Endometrial microvascular endothelial cells (primary cell): ENCODE measurements around the gene ISG20L2. TPM values are rescaled to one million over a fixed set of nuclear protein-coding genes. Genes with fewer than 3 reads are reported as not detected.

Experiments used
- in situ Hi-C: cut with HindIII; loops from 2 replicates; pipeline ENCODE4 v1.10.0; 2017; ENCODE audit warnings: low sequenced_read_pairs, low pct_unique_long_range_greater_than_20kb; ENCODE audit errors: inconsistent ontology term
- total RNA-seq: library from RNA; depleted of rRNA; stranded (reverse); fragments of >200 nt; gene quantifications from one replicate; pipeline ENCODE4 v1.2.3, GENCODE V29; 2015; ENCODE audit errors: inconsistent ontology term

ISG20L2 gene
- total RNA-seq, 1 donor from 2014 or later, result 21.4 TPM

GRCh38 chr1:156756355-156756754 is 27.8 kb upstream of the ISG20L2 start:
- in situ Hi-C loops, result no loop called here

GRCh38 chr1:156755527-156755950 is 27.0 kb upstream of the ISG20L2 start:
- in situ Hi-C loops, result no loop called here

DNA sequence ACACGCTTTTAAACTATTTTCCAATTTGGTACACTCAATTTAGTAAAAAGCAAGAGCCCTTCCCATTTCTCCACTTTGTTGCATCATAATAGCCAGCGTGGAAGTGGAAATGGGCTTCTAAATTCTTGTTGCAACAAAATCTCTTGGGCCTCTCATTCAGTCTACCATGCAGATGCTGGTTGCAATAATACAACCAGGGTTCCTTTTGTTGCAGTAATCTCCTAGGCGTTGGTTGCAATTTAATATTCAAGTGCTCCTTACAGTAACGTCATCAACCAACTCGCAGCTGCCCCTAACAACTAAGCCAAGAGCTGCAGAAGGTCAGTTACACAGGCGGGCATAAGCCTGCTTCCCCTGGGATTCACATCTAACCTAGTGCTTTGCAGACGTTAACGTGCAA is 25.7 kb upstream of the ISG20L2 start:
- in situ Hi-C loops, result no loop called here

DNA sequence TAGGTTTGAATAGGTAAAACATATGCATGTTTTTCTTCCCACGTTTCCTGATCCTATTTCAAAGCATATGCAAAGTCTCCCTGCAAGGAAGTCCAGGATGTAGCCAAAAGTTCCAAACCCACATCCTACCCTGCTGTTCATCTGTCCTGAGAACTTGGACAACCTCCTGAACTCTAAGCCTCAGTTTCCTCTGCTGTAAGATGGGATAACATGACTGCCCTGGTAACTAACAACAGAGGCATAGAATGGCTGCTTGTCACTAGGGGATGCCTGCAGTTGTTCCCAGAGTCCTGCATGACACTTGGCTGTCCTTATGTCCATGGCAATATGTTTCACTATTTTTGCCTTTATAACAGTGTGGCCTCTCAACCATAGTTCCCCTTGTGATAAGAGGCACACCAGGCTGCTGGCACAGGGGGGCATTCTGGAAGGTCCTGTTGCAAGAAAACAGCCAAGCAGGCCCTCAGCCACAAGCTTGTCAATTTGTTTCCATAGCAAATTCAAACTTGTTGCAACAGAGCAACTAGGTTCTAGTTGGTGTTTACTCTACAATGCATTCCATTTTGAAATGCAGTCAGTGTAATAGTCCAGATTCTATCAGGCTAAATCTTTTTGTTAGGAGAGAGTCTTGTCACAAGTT is 24.4 kb upstream of the ISG20L2 start:
- in situ Hi-C loops, result no loop called here

DNA sequence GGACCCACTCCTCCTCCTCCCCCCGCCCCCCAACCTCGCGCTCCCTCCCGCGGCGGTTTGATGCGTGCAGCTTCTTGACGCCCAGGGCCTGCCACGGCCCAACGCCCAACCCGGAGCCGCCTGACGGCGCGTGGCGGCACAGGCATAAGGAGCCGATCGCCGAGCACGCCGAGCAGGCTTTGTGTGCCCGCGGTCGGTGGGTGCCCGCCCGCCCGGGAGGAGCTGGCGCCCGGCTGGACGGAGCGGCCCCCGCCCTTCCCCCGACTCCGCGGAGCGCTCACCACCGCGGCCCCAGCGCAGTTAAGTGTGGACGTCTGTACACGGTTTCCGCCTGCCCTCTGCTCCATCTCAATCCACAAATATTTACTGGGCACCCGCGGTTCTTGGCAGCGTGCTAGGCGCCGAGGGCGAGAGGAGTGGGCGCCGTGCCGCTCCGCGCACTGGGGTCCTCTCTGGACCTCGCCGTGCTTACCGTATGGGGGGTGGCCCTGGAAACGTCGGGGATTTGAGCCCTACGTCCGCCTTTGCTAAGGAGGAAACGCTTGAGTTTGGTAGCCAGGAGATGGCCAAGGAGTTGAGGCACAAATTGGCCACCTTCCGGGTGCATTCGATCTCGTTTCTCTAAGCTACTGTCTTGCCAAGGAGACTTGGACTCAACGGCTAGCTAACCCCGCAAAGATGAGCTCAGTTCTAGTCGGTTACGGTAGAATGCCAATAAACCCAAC is 23.4 kb upstream of the ISG20L2 start:
- in situ Hi-C loops, result no loop called here

GRCh38 chr1:156751451-156751756 is 22.8 kb upstream of the ISG20L2 start, which contains the start of gene HDGF:
Gene HDGF, minus strand, starts transcription at chr1:156751675. Its CDS starts 246 bp downstream, at chr1:156751429.
- in situ Hi-C loops, result no loop called here

- in situ Hi-C loops, result no loop called here
Measured at GRCh38 chr1:156750711-156751450, 22.3 kb upstream of the ISG20L2 start.

GRCh38 chr1:156750191-156750672 is 21.7 kb upstream of the ISG20L2 start:
- in situ Hi-C loops, result no loop called here

GRCh38 chr1:156749419-156750118 is 21.0 kb upstream of the ISG20L2 start:
- in situ Hi-C loops, result no loop called here

DNA sequence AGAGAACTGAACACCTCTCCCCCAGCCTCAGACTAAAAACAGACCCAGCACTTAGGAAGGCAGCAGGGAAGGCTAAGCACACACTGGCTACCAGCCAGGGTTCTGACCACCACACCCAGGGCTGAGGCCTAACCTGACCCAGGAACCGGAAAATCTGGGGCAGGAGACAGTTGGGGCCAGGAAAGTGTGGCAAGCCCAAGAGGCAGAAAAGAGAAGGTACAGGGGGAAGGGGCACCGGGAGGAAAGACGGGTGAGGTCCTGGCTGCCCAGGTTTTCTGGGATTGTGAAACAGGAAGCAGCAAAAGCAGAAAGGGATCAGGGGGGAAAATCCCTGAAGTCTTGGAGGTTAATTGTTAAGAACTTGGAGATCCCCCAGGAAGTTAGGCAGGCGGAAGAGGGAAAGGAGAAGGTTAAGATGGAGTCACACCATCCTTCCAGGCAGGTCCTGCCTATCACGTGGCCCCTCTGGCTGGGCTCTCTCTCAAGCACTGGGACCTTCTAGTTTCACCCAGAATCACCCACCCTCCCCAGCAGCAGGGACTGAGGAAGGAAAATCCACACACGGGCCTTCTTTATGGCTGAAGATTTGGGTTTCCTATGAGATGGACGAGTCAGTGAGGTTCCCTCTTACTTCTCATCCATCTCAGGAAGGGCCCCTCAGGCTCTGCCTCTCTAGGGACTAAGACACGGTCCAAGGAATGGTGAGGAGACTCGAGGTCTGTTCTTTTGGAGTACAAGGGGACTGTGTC is 20.3 kb upstream of the ISG20L2 start:
- in situ Hi-C loops, result no loop called here

DNA sequence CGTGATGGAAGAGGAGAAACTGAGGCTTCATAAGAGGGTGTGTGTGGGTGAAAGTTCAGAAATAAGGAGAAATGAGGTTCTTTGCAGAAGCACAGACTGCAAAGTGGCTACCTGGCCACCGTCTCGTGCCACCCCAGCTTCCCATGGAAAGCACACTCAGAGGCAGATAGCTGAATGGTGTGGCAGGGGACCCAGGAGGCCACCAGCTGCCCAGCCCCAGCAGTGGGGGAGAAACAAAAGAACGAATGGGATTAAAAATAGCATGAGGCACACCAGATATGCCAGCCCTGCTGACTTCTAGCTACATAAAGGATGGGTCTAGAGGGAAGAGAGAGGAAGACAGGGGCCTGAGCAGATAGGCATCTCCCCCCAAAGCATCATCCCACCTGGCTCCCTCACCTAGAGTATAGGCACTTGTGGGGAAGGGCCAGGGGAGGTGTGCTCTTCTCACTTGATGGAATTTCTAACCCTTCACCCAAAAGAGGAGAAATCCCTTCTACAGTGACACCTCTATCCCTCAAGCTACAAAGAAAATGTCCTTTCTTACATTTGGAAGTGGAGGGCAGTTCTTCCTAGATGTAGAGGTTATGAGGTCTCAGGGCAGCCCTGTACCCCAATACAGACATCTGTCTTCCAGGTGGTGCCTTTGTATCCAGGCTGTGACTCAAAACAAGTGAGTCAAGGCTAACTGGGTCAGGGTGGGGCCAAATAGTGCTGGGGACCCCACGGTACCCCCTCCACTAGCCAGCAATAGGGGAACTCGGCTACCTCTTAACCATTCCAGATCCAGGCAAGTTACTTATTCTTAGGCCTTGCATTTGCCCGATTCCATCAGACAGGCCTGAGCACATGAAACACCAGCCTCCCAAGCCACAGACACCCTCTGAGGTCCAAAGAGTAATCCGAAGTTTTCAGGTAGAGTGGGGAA is 19.4 kb upstream of the ISG20L2 start:
- in situ Hi-C loops, result no loop called here

- in situ Hi-C loops, result no loop called here
Measured at GRCh38 chr1:156746728-156747631, 18.4 kb upstream of the ISG20L2 start.

DNA sequence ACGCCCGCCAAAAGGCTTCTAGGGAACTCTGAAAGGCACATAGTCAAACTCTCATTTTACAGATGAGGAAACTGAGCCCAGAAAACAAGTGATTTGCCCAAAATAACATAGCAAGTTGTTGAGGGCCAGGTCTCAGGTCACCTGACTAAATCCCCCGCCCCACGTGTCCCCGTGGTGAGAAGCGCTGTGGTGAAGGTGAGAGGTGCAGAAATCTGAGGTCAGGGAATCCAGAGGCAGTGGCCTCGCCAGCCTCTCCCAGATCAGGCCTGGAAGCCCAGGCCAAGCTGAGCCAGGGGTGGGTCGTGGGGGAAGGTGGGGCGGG is 17.8 kb upstream of the ISG20L2 start:
- in situ Hi-C loops, result no loop called here

DNA sequence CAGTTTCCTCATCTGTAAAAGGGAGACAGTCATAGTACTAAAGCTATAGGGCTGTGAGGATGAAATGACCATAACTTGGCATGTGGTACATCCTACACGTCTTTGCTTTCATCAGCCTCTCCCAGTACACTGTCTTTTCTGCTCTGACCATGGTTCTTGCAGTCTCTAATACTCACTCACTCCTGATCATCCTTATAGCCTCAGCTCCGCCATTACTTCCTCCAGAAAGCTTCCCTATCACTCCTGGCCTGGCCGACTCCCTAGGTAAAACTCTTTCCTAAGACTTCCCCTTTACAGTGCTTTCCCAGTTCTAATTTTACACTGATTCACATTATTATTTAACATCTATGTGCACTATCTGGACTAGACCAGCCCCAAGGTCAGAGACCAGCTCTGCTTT is 17.3 kb upstream of the ISG20L2 start:
- in situ Hi-C loops, result no loop called here

GRCh38 chr1:156744786-156745419 is 16.3 kb upstream of the ISG20L2 start:
- in situ Hi-C loops, result no loop called here

DNA sequence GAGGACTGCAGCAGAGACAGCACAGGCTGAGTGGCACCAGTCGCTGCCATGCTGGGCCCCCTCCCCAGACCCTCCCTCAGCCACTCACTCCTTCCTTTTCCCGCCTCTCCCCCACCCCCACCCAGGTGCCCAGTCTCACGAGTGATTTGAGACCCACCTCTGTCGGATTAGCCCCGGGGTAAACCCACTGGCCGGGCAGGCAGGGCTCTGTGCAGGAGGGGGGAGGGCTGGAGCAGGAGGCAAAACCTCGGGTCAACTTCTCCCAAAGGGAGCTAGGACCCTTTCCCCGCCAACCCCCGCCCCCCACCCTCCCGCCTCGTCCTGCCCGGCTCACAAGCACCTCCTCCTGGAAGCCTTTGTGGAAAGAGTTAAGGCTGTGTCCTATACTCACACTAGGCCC is 15.8 kb upstream of the ISG20L2 start:
- in situ Hi-C loops, result no loop called here
